Measurements from ENCODE around the gene MVB12B.

- TF ChIP-seq CTCF (IDR thresholded peaks at IDR 0.05): no peak
- TF ChIP-seq EP300 (IDR thresholded peaks at IDR 0.05): no peak
Measured at GRCh38 chr9:126363250-126363649, 36.6 kb downstream of the MVB12B start.
